Fibroblast of lung (primary cell): Measurements from ENCODE around the gene AGK.

Experiments
- CTCF ChIP-seq, 2 donors: IDR thresholded peaks in 1 of 2; conservative IDR thresholded peaks in 1 of 2; 1 replicate in 1 of 2; 2 replicates in 1 of 2; pipeline ENCODE4 v1.5.1; 2011 to 2012; ENCODE audit warnings: low read length in 2 of 2, control low read depth in 1 of 2, inconsistent platforms in 1 of 2, low read depth in 1 of 2, mild to moderate bottlenecking in 1 of 2
- EZH2 ChIP-seq: IDR thresholded peaks from 2 replicates; pipeline ENCODE4 v1.5.1; 2012; ENCODE audit warnings: low read length, control low read depth, mild to moderate bottlenecking; ENCODE audit errors: missing control alignments

- TF ChIP-seq CTCF (conservative IDR thresholded peaks at IDR 0.05 in 1 of 2, IDR thresholded peaks at IDR 0.05 in 1 of 2; ENCODE audit: low read depth in 1 of 2, low read length in 2 of 2) = no peak
- TF ChIP-seq EZH2 = peak; percentile 24
Measured at GRCh38 chr7:141511676-141512396, 39.4 kb upstream of the AGK start.
